ENCODE results near the gene MRPL36. TPM values are rescaled to one million over a fixed set of nuclear protein-coding genes. Genes with fewer than 3 reads are reported as not detected.

Gene MRPL36
- total RNA-seq, 1 experiment from 2014 or later, result 61.2 TPM

DNA sequence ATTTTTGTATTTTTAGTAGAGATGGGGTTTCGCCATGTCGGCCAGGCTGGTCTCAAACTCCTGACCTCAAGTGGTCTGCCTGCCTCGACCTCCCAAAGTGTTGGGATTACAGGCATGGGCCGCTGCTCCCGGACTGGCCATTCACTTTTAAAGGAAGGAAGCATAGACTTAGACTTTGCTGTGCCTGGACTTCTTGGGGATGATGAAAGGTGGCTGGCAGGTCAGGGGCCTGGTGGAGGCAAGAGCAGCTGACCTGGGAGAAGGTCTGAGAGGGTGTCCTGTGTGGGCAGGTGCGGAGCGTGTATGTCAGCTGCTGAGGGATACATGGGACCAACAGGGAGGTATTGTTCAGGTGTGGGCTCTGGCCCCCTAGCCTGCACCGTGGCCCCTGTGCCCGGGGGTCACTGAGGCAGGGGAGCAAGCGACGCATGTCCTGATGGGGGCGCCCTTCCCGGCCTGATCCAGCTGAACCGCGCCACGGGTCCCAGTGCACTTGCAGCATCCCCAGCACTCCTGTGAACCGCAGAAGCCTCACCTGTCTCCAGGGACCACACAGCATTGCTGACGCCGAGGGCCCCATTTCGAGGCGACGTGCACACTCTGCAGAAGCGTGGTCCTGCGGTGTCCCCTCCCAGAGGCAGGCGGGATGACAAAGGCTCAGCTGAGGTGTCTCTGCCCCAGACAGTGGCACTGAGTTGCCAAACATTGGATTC, 24.6 kb upstream of the MRPL36 start (continued):
- TF ChIP-seq NFE2L1 (CRISPR knock-in tag; IDR thresholded peaks at IDR 0.05), result no peak

DNA sequence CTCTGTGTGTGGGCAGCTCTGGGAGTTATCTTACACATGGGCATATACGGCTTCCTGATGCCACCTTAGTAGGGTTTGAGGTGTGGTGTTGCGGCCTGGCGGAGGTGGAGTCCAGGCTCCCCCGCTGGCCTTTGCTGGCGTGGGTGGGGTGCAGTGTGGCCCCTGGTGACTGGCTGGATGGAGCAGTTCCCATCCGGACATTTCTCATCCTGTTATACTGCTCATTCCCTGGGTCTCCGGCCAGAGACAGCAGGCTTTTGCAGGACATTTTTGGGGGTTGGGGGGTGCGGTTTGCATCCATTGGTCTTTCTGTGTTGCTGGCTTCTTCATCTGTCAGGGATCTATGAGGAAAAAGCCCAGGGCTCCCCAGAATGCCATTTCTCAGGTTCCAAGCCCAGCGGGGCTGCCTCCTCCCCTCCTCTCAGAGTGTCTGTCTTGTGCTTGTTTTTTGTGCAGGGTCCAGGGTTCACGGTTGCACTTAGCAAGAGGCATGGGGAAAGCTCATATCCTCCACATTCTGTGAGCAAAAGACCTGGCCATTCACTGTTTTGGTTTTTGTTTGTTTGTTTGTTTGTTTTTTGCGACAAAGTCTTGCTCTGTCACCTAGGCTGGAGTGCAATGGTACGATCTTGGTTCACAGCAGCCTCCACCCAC, 23.9 kb upstream of the MRPL36 start:
- Mint-ChIP-seq H3K4me1 (peaks cover 13% of the 10 kb centered on the region), H3K27ac (no peak overlapping the region), H3K9me3 (no peaks in the 10 kb centered on the region), H3K27me3 (ENCODE audit: low read depth) (no peaks in the 10 kb centered on the region; the same call in 1 of the 2 replicates), H3K4me3 (no peak overlapping the region), H3K36me3 (peaks cover 45% of the 10 kb centered on the region)
- TF ChIP-seq GTF2I (CRISPR knock-in tag; conservative IDR thresholded peaks at IDR 0.05), result no peak
- TF ChIP-seq, protein P1, sequence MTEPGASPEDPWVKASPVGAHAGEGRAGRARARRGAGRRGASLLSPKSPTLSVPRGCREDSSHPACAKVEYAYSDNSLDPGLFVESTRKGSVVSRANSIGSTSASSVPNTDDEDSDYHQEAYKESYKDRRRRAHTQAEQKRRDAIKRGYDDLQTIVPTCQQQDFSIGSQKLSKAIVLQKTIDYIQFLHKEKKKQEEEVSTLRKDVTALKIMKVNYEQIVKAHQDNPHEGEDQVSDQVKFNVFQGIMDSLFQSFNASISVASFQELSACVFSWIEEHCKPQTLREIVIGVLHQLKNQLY (CRISPR knock-in tag; IDR thresholded peaks at IDR 0.05), result no peak
- TF ChIP-seq TEAD4 (CRISPR knock-in tag; IDR thresholded peaks at IDR 0.05), result no peak
- CTCF ChIA-PET, result interaction anchor here (1.2 kb wide), 1 partner anchor 59 kb away, joined by 3 read pairs; no protein-coding TSS in a partner anchor
- POLR2A ChIA-PET, result no interaction called here
- ATAC-seq (no peak), DNase-seq (ENCODE audit: low spot score) (no peak)

DNA sequence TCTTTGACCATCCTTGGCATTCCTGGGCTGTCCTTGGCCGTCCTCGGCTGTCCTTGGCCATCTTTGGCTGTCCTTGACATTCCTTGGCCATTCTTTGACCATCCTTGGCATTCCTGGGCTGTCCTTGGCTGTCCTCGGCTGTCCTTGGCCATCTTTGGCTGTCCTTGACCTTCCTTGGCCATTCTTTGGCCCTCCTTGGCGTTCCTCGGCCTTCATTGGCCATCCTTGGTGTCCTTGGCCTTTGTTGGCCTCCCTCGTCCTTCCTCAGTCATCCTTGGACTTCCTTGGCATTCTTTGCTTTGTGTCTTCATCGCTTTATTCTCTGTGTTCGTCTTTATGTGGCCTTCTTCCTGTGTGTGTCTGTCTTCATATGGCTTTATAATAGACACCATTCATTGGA, 22.2 kb upstream of the MRPL36 start:
- TF ChIP-seq, protein P2, sequence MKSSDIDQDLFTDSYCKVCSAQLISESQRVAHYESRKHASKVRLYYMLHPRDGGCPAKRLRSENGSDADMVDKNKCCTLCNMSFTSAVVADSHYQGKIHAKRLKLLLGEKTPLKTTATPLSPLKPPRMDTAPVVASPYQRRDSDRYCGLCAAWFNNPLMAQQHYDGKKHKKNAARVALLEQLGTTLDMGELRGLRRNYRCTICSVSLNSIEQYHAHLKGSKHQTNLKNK (CRISPR knock-in tag; IDR thresholded peaks at IDR 0.05), result no peak
- TF ChIP-seq KAT7 (CRISPR knock-in tag; IDR thresholded peaks at IDR 0.05; ENCODE audit: borderline replicate concordance) (no peak), MYBL2 (CRISPR knock-in tag; IDR thresholded peaks at IDR 0.05) (no peak), SMAD3 (CRISPR knock-in tag; IDR thresholded peaks at IDR 0.05; ENCODE audit: borderline replicate concordance) (no peak), SMAD4 (CRISPR knock-in tag; IDR thresholded peaks at IDR 0.05) (no peak), ATF1 (CRISPR knock-in tag; IDR thresholded peaks at IDR 0.05) (no peak), EMX1 (CRISPR knock-in tag; IDR thresholded peaks at IDR 0.05) (no peak), FOXP1 (CRISPR knock-in tag; IDR thresholded peaks at IDR 0.05; ENCODE audit: borderline replicate concordance) (no peak)
- TF ChIP-seq, protein P3, sequence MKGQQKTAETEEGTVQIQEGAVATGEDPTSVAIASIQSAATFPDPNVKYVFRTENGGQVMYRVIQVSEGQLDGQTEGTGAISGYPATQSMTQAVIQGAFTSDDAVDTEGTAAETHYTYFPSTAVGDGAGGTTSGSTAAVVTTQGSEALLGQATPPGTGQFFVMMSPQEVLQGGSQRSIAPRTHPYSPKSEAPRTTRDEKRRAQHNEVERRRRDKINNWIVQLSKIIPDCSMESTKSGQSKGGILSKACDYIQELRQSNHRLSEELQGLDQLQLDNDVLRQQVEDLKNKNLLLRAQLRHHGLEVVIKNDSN (CRISPR knock-in tag; IDR thresholded peaks at IDR 0.05), result no peak
- TF ChIP-seq, protein P4, sequence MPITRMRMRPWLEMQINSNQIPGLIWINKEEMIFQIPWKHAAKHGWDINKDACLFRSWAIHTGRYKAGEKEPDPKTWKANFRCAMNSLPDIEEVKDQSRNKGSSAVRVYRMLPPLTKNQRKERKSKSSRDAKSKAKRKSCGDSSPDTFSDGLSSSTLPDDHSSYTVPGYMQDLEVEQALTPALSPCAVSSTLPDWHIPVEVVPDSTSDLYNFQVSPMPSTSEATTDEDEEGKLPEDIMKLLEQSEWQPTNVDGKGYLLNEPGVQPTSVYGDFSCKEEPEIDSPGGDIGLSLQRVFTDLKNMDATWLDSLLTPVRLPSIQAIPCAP (CRISPR knock-in tag; IDR thresholded peaks at IDR 0.05), result no peak
- TF ChIP-seq, protein P5, sequence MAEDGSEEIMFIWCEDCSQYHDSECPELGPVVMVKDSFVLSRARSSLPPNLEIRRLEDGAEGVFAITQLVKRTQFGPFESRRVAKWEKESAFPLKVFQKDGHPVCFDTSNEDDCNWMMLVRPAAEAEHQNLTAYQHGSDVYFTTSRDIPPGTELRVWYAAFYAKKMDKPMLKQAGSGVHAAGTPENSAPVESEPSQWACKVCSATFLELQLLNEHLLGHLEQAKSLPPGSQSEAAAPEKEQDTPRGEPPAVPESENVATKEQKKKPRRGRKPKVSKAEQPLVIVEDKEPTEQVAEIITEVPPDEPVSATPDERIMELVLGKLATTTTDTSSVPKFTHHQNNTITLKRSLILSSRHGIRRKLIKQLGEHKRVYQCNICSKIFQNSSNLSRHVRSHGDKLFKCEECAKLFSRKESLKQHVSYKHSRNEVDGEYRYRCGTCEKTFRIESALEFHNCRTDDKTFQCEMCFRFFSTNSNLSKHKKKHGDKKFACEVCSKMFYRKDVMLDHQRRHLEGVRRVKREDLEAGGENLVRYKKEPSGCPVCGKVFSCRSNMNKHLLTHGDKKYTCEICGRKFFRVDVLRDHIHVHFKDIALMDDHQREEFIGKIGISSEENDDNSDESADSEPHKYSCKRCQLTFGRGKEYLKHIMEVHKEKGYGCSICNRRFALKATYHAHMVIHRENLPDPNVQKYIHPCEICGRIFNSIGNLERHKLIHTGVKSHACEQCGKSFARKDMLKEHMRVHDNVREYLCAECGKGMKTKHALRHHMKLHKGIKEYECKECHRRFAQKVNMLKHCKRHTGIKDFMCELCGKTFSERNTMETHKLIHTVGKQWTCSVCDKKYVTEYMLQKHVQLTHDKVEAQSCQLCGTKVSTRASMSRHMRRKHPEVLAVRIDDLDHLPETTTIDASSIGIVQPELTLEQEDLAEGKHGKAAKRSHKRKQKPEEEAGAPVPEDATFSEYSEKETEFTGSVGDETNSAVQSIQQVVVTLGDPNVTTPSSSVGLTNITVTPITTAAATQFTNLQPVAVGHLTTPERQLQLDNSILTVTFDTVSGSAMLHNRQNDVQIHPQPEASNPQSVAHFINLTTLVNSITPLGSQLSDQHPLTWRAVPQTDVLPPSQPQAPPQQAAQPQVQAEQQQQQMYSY (CRISPR knock-in tag; IDR thresholded peaks at IDR 0.05), result no peak
- peaks cover 57% of the 10 kb centered on the region for H3K36me3 Mint-ChIP-seq
- CTCF ChIA-PET, result no interaction called here
- H3K4me3 Mint-ChIP-seq, result no peak overlapping the region
- no peaks in the 10 kb centered on the region for H3K27me3 Mint-ChIP-seq (ENCODE audit: low read depth)
- POLR2A ChIA-PET, result no interaction called here
- peaks cover 12% of the 10 kb centered on the region for H3K4me1 Mint-ChIP-seq
- H3K27ac Mint-ChIP-seq, result no peak overlapping the region
- no peak for ATAC-seq
- DNase-seq (ENCODE audit: low spot score), result no peak
- no peaks in the 10 kb centered on the region for H3K9me3 Mint-ChIP-seq
